ENCODE data around the gene RASL12. TPM values are rescaled to one million over a fixed set of nuclear protein-coding genes. Genes with fewer than 3 reads are reported as not detected.

The RASL12 gene
- total RNA-seq, 1 donor from 2014 or later = 1.4 TPM

GRCh38 chr15:65092911-65093792, 25.4 kb upstream of the RASL12 start:
- DNase-seq = no peak

- DNase-seq = no peak
These were observed 24.4 kb upstream of the RASL12 start for GRCh38 chr15:65091946-65092770.

- DNase-seq = no peak
These were observed 21.5 kb upstream of the RASL12 start for GRCh38 chr15:65089206-65089824.

- DNase-seq = no peak
These were observed 20.8 kb upstream of the RASL12 start for GRCh38 chr15:65088643-65089021.

GRCh38 chr15:65087873-65088642, 20.3 kb upstream of the RASL12 start:
- no peak for DNase-seq

GRCh38 chr15:65087411-65087810, 19.6 kb upstream of the RASL12 start:
- no peak for DNase-seq

GRCh38 chr15:65086680-65087111, 18.9 kb upstream of the RASL12 start:
- DNase-seq = no peak

GRCh38 chr15:65085990-65086679, 18.3 kb upstream of the RASL12 start:
- no peak for DNase-seq

- DNase-seq = no peak
These were observed 17.5 kb upstream of the RASL12 start for GRCh38 chr15:65085207-65085753.

- no peak for DNase-seq
These were observed 16.9 kb upstream of the RASL12 start for GRCh38 chr15:65084500-65085206.

GRCh38 chr15:65083262-65083701, 15.5 kb upstream of the RASL12 start:
- DNase-seq = no peak

- no peak for DNase-seq
These were observed 14.6 kb upstream of the RASL12 start for GRCh38 chr15:65082303-65082953.

GRCh38 chr15:65081758-65082157, 14.0 kb upstream of the RASL12 start:
- no peak for DNase-seq

GRCh38 chr15:65081270-65081669, 13.5 kb upstream of the RASL12 start:
- DNase-seq = no peak

- no peak for DNase-seq
These were observed 11.8 kb upstream of the RASL12 start for GRCh38 chr15:65079580-65079979.

- DNase-seq = no peak
These were observed 10.2 kb upstream of the RASL12 start for GRCh38 chr15:65077981-65078352.

GRCh38 chr15:65077291-65077980, 9.6 kb upstream of the RASL12 start:
- no peak for DNase-seq

GRCh38 chr15:65076486-65077290, 8.9 kb upstream of the RASL12 start, which contains the start of gene KBTBD13:
Gene KBTBD13 (plus strand): TSS chr15:65076746. CDS start chr15:65076816, 70 bp downstream.
- no peak for DNase-seq
